GM21390 (cell line): Measurements from ENCODE around the gene NLGN2.
"Not testable (repeated sequence)": the region's sequence is repeated elsewhere in the genome, so short reads cannot be mapped to it uniquely, and the experiment has no call there.

ENCODE experiments used
- ATAC-seq: cut with Tn5 transposase; IDR thresholded peaks from one replicate; pipeline ENCODE4 v1.9.1; 2021; ENCODE audit not compliant: unreplicated experiment

NLGN2 gene

GRCh38 chr17:7407485-7408251 lies at the start of gene NLGN2:
TSS of gene NLGN2 (plus strand) at chr17:7407845. CDS start at chr17:7408256, 411 bp downstream.
- ATAC-seq: no peak

DNA sequence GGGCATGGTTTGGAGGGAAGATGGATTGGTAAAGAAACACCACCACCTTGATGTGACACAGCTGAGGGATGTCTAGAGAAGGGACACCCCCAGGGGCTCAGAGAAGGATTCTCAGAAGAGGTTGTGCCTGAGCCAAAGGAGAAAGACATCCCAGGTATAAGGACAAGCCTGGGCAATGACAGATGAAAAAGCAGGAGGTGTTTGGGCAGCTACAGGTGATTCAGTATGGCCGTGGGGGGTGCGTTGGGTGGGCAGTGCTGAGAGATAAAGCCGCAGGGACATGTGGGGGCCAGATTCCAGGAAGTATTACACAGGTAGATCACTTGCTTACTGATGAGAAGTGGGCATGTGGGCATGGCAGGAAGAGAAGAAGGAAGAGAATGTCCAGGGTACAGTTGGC lies 45.7 kb upstream of the NLGN2 start:
- ATAC-seq: no peak

GRCh38 chr17:7363311-7363710 lies 44.3 kb upstream of the NLGN2 start:
- no peak for ATAC-seq

DNA sequence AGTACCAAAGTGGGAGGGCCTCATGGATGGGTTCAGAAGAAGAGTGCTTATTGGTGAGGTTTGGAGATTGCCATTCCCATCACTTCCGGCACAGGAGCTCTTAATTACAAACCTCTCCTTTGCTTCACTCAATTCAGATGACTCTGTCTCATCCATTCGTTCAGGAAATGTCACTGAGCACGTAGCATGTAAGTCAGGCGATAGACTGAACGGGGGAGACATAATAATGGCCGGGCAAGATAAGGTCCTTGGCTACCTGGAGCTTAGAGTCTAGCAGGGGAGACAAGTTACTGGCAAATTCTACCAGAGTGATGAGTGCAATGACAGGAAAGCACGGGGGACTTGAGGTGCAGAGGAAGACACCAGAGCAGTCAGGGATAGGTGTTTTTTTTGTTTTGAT lies 41.7 kb upstream of the NLGN2 start:
- ATAC-seq: not testable (repeated sequence)

DNA sequence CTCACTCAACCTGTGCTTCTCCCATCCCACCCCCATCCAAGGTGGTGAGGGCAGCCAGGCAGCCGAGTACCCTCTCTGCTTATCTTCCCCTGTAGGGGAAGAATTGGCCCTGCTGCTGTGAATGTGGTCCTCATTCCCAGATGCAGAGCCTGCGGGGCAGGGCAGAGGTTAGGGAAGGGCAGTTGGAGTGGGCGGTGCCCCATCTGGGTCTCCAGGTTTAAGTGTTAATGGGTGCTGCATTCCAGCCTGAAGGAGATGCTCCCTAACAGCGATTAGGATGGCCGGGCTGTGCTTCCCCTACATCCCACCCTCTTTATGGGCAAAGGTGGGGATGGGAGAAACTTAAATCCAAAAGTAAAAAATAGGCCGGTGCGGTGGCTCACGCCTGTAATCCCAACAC lies 40.6 kb upstream of the NLGN2 start:
- ATAC-seq: no peak

GRCh38 chr17:7367918-7368598 lies 39.6 kb upstream of the NLGN2 start:
- ATAC-seq: no peak

DNA sequence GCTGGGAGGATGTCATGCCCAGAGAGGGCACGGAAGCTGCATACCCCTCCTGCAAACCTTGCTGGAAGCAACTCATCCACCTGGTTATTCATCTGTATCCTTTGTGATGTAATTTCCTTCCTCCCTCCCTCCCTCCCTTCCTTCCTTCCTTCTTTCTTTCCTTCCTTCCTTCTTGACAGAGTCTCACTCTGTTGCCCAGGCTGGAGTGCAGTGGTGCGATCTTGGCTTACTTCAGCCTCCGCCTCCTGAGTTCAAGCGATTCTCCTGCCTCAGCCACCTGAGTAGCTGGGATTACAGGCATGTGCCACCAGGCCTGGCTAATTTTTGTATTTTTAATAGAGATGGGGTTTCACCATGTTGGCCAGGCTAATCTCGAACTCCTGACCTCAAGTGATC lies 39.0 kb upstream of the NLGN2 start:
- ATAC-seq: not testable (repeated sequence)

- no peak for ATAC-seq
Measured at GRCh38 chr17:7369825-7370224, 37.8 kb upstream of the NLGN2 start.

GRCh38 chr17:7370853-7371252 lies 36.8 kb upstream of the NLGN2 start:
- no peak for ATAC-seq

- no peak for ATAC-seq
Measured at GRCh38 chr17:7374353-7374752, 33.3 kb upstream of the NLGN2 start.

DNA sequence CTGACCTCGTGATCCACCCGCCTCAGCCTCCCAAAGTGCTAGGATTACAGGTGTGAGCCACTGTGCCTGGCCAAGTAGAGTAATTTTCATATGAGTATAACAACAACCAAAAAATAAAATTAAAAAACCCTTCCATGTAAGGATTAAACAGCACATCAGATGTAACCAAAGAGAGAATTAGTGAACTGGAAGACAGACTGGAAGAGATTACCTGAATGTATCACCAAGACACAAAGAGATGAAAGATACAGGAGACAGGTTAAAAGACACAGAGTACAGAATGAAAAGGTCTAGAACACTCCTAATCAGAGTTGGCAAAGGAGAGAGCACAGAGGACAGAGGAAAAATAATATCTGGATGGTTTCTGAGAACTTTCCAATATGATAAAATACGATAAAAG lies 28.5 kb upstream of the NLGN2 start:
- no peak for ATAC-seq

- no peak for ATAC-seq
Measured at GRCh38 chr17:7380321-7380720, 27.3 kb upstream of the NLGN2 start.

- ATAC-seq: no peak
Measured at GRCh38 chr17:7380855-7381683, 26.6 kb upstream of the NLGN2 start, which contains the start of gene TNK1. TSS of gene TNK1 (plus strand) at chr17:7381089. CDS start at chr17:7382927, 1,838 bp downstream.

- ATAC-seq: no peak
Measured at GRCh38 chr17:7382901-7383300, 24.7 kb upstream of the NLGN2 start.

GRCh38 chr17:7383371-7383741 lies 24.3 kb upstream of the NLGN2 start:
- no peak for ATAC-seq

GRCh38 chr17:7383742-7384488 lies 23.7 kb upstream of the NLGN2 start:
- peak; percentile 64 for ATAC-seq

DNA sequence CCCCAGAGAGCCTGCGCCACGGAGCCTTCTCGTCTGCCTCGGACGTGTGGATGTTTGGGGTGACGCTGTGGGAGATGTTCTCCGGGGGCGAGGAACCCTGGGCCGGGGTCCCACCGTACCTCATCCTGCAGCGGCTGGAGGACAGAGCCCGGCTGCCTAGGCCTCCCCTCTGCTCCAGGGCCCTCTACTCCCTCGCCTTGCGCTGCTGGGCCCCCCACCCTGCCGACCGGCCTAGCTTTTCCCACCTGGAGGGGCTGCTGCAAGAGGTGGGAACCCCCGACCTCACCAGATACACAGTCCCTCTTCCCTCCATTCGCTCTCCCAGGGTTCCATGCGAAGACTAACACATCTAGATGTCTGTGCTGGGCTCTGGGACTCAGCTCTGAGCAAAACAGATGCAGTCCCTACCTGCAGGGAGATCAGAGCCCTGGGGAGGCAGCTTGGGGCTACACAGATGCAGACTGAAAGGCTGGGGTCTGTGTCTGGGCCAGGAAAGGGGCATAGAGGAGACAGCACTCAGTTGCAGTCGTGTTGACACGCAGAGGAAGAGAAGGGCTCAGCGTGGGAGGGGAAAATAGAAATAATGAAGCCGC lies 23.1 kb upstream of the NLGN2 start:
- no peak for ATAC-seq

DNA sequence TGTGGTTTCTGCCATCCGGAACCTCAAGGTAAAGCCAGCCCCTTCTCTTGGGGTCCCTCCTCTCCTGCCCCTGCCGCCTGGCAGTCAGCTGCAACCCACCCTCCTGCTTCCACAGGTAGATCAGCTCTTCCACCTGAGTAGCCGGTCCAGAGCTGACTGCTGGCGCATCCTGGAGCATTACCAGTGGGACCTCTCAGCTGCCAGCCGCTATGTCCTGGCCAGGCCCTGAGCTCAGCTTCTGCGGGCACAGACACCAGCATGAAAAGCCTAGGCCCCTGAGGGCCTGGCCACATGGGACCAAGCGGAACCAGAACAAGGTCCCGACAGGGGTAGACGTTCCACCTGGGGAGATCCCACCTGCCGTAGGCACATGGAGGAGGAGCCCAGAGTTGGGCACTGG lies 18.8 kb upstream of the NLGN2 start:
- no peak for ATAC-seq

DNA sequence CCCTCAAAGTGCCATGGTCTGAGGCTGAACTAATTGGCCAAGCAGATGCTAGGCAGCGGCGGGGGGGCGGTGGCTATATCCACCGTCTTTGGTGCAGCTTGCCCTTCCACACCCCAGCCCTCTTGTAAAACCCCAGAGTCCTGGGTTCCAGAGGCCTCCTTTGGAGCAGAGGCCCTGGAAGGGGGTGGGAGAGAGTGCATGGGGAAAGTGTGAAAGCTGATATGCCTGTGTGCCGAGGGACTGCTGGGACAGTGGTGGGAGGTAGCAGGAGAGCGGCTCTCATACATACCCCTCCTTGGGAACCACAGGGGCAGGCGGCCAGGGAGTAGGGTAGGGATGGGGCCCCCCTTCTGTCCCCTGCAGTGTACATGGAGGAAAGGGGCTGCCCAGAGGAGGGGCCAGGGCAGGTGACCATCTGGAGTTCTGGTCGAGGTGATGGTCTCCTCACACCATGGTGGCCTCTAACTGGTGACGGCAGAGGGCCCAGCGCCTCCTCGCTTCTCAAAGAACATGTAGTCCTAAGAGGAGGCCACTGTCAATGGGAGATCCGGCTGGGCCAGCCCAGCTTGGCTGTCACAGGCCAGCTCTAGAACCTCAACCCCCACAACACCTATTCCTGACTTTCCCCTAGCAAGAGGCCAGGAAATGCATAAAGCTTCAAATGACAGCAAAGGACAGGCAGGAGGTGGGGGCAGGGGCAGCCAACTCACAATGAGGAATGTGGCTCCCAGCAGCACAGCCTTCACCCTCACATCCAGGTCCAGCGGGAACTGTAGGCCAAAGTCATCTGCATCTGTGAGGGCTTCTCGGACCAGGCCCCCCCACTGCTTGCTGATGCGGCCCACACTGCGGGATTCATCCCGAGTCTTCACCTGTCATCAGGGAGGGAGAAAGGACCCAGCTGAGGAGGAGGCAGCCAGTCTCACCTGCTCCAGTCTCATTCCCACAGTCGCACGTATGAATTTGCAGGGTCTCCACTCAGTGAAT lies 17.4 kb upstream of the NLGN2 start:
- no peak for ATAC-seq
